Measurements from ENCODE around the gene HYAL2. TPM values are rescaled to one million over a fixed set of nuclear protein-coding genes. Genes with fewer than 3 reads are reported as not detected.

The HYAL2 gene
- total RNA-seq, 4 donors from 2014 or later: 106 to 348 (median 175) TPM

DNA sequence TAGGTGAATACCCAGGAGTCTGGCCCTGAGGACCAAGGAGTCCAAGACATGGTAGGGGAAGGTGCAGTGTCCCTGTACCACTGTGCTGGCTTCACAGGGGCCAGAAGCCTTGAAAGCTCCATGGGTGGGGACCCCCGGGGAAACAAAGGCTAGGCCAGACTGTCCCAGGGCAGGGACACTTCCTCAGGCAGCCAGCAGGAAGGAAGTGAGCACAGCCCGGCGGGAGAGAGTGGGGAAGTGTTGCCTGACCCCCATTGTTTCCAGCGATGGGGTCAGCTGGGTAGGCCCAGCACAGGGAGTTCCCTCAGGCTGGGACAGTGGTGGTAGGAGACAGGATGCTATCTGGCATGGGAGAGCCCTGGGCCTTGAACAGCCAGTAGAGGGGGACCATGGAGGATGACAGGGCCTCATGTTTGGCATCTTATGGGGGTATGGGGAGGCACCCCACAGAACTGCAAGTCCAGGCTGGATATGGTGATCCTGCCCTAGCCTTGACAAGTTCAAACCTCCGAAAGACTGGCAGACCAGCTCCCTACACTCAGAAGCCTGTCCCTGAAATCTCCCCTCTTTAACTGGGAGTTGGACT lies 1.2 kb upstream of the HYAL2 start:
- DNase-seq (ENCODE audit: low spot score) (no peak), ATAC-seq (ENCODE audit: low FRiP score) (no peak)
- TF ChIP-seq, protein P1, sequence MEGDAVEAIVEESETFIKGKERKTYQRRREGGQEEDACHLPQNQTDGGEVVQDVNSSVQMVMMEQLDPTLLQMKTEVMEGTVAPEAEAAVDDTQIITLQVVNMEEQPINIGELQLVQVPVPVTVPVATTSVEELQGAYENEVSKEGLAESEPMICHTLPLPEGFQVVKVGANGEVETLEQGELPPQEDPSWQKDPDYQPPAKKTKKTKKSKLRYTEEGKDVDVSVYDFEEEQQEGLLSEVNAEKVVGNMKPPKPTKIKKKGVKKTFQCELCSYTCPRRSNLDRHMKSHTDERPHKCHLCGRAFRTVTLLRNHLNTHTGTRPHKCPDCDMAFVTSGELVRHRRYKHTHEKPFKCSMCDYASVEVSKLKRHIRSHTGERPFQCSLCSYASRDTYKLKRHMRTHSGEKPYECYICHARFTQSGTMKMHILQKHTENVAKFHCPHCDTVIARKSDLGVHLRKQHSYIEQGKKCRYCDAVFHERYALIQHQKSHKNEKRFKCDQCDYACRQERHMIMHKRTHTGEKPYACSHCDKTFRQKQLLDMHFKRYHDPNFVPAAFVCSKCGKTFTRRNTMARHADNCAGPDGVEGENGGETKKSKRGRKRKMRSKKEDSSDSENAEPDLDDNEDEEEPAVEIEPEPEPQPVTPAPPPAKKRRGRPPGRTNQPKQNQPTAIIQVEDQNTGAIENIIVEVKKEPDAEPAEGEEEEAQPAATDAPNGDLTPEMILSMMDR (IDR thresholded peaks at IDR 0.05): no peak

DNA sequence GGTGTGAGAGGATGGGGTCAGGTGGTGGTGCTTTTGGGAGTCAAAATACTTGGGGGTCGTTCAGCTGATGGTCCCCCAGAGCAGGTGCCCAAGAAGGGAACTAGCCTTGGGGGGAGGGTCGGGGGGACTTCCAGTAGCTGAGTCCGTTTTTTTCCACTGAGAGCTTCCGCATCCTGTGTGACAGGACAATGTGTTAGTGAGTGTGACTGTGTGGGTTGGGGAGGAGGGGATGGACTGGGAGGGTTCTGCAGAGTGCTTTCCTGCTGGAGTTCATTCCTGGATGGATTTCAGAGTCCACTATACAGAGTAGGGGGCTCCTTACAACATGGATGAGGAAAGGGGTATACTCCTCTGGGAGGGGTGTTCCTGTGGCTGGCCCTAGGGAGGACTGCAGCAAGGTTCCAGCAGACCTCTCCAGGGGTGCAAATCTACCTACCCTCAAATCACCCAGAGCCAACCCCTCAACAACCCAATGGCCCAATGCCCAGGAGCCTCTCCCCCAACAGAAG lies 601 bp upstream of the HYAL2 start:
- DNase-seq (ENCODE audit: low spot score) (no peak), ATAC-seq (ENCODE audit: low FRiP score) (no peak)
- TF ChIP-seq, protein P1 (IDR thresholded peaks at IDR 0.05): no peak

DNA sequence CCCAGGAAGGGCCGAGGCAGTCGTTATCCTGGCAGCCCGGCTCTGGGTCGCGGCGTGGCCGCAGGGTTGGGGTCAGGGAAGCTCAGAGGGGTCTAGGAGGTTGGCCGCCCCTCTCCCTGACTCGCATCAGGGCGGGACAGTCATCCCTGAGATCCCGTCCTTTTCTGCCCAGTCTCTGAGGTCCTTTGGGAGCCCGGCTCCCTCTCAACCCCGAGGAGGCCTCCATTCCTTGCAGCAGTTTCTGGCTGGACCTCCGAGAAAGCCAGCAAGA lies 495 bp downstream of the HYAL2 start:
- TF ChIP-seq, protein P1 (IDR thresholded peaks at IDR 0.05): no peak
- no peak for ATAC-seq (ENCODE audit: low FRiP score)
- DNase-seq (ENCODE audit: low spot score): no peak

DNA sequence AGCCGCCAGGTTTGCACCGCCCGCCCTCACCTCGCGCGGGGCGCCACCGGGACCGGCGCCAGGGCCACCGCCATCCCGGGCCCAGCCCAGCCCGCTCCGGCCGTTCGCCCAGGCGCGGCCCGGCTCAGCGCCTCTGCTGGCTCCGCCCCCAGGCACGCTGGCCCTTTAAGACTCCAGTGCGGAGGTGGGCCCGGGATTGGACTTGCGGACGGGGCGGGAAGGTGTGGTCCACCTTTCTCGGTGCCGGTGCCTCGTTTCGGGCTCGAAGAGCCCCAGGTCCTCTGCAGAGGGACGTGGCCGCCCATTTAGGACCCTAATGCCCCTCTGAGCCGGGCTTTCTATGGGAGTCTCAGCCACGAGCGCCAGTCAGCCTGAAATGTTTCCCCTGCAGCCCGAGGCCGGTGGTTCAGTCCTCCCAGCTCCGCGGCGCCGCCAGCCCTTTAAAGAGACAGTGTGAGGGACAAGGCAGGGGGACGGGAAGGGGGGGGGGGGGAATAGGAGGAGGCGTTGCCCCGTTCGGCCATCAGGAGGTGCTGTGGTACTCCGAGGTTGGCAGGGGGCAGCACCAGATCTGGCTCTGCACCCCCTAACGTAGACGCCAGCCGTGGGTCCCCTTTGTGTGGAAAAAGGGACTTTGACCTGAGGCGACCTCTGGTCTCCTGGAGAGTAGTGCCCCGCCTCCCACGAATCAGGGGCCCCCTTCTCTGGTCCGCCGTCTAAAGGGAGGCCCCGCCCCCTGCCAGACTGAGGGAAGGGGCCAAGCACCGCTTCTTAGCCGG lies 1.0 kb downstream of the HYAL2 start:
- peak; percentile 81 for ATAC-seq (ENCODE audit: low FRiP score)
- peak; percentile 67 for DNase-seq (ENCODE audit: low spot score)
- TF ChIP-seq, protein P1 (IDR thresholded peaks at IDR 0.05): peak in 1 of 3 donors; percentile 30

DNA sequence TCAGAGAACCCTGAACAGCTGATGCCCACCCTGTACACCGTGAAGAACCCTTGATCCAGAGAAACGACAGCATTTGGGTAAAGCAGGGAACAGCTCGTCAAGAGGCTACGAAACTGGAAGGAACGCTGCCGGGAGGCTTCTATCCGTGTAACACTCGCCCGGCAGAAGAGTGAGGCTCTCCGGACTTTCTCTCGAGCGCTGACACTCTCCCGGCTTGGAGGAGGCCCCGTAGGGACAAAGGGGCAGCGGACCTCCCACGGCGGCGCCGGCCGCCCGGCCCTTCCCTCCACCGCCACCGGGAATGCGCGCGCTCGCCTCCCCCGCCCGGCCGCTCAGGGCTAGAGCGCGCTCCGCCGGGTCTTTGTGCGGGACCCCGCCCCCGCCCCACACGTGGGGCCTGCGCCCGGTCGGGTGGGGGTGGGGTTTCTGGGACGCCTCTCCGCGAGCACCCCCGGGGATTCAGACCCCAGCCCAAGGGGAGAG lies 1.7 kb downstream of the HYAL2 start:
- TF ChIP-seq, protein P1 (IDR thresholded peaks at IDR 0.05): no peak
- DNase-seq (ENCODE audit: low spot score) (no peak), ATAC-seq (ENCODE audit: low FRiP score) (peak; percentile 70)

DNA sequence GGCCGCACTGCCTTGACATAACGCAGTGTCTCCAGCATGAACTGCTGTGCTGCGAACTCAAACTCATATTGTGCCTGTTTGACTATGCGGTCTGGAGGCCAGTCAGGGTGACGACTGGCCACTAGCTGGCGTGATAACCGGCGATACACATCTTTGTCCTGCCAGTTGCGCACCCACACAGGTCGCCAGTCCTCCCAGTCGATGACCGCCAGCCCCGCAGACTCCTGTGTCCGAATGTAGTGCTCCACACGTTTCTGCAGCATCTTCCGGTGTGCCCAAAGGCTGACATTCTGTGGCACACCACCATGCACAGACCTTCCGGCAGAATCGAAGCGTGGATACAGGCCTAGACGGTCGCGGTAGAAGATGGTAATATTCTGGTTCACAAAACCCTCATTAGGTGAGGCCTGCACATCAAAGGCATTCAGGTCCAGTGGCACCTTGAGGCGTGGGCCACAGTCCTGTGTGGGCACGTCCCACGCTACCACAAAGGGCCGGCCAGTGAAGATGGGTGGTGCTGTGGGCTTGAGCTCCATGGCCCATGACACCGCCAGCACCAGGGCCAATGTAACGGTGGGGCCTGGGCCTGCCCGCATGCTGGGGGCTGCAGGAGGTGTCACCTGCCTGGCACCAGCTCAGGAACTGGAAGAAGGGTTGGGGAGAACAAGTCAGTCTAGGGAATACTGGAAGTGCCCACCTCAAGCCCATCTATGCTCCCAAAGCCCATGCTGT lies 2.5 kb downstream of the HYAL2 start:
- no peak for DNase-seq (ENCODE audit: low spot score)
- TF ChIP-seq, protein P1 (IDR thresholded peaks at IDR 0.05): no peak
- ATAC-seq (ENCODE audit: low FRiP score): no peak

Data from omental fat pad (tissue), 4 donors.